Measurements from ENCODE around the gene UQCRHL.
A peak's percentile ranks its signal among the peaks of the same experiment; 100 is the strongest.
"Not testable (repeated sequence)": the region's sequence is repeated elsewhere in the genome, so short reads cannot be mapped to it uniquely, and the experiment has no call there.

The UQCRHL gene

GRCh38 chr1:15835205-15835740, 27.8 kb upstream of the UQCRHL start:
- DNase-seq: peak in 3 of 4 experiments; percentile 45 to 61 (median 60)

GRCh38 chr1:15834406-15835204, 27.2 kb upstream of the UQCRHL start:
- peak; percentile 65 to 83 (median 74) for DNase-seq

GRCh38 chr1:15833842-15834405, 26.5 kb upstream of the UQCRHL start:
- DNase-seq: no peak

DNA sequence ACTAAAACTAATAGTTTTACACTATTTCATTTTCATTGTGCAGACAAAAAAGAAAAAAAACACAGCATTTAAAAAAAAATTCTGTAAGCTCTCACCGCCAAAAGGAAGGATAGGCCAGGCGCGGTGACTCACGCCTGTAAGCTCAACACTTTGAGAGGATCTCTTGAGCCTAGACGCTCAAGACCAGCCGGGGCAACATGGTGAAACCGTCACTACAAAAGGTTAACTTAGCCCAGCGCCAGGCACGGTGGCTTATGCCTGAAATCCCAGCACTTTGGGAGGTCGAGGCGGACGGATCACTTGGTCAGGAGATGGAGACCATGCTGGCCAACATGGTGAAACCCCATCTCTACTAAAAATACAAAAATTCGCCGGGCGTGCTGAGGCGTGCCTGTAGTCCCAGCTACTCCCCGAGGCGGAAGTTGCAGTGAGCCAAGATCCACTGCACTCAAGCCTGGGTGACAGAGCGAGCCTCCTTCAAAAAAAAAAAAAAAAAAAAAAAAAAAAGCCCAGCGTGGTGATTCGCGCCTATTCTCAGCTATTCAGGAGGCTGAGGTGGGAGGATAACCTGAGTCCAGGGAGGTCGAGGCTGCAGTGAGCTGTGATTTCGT, 25.7 kb upstream of the UQCRHL start:
- DNase-seq: peak in 1 of 4 experiments; percentile 32

DNA sequence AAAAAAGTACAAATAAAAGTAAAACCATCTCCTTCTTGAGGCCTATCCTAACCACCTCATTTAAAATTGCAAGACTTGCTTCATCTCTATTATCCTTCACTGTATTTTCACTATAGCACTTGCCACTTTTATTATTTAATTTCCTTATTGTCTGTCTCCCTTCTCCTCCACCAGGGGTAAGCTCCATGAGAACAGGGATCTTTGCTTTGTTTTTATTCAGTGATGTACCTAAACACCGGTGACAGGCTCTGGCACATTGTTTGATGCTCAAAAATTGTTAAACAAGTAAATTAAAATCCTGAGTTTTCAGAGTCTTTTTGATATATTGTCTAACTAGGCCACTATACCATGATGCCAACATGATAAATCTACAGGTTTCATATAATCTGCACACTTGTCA, 22.8 kb upstream of the UQCRHL start:
- no peak for DNase-seq

DNA sequence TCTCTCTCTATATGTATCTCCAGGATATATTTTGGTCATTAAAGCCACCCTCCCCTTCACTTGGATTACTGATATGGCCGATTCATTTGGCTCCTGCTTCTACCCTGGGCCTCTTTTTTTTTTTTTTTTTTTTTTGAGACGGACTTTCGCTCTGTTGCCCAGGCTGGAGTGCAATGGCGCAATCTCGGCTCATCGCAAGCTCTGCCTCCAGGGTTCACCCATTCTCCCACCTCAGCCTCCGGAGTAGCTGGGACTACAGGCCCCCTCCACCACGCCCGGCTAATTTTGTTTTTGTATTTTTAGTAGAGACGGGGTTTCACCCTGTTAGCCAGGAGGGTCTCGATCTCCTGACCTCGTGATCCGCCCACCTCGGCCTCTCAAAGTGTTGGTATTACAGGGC, 21.5 kb upstream of the UQCRHL start:
- not testable (repeated sequence) for DNase-seq

DNA sequence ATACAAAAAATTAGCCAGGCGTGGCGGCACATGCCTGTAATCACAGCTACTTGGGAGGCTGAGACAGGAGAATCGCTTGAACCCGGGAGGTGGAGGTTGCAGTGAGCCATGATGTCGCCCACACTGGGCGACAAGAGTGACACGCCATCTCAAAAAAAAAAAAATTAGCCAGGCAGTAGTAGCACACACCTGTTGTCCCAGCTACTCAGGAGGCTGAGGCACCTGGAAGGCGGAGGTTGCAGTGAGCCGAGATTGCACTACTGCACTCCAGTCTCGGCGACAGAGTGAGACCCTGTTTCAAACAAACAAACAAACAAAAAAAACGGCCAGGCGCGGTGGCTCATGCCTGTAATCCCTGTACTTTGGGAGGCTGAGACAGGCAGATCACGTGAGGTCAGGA, 20.1 kb upstream of the UQCRHL start:
- not testable (repeated sequence) for DNase-seq

GRCh38 chr1:15826810-15827507, 19.5 kb upstream of the UQCRHL start:
- DNase-seq: no peak

DNA sequence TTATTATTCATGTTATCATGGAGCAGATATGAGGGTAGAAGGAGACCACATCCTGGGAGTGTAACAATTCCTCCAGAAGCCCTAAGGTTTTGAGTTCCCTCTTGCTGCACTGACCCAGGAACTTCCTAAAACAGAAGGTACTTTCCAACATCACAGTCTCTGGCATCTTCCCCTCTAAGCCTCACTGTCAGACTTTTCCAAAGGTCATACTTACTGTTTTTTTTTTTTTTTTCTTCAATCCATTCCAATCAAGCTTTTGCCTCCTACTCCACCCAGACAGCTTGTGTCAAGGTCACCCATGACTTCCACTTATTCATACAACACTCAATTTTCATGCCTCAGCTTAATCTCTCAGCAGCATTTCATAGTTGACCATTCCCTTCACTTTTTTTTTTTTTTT, 18.4 kb upstream of the UQCRHL start:
- DNase-seq: no peak

DNA sequence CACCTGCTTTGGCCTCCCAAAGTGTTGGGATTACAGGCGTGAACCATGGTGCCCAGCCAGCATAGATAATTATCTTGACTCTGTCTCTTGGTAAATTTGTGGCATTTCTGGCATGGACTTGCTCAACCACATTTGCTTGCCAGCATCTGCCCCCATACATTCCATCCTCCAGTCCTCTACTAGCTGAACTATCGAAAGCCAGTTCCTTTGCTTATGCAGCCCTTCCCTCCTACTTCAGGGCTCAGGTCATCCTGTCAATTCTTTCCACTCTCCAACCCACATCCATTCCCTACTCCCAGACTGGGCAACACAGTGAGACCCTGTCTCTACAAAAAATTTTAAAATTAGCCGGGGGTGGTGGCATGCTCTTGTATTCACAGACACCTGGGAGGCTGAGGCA, 13.0 kb upstream of the UQCRHL start:
- no peak for DNase-seq

GRCh38 chr1:15816674-15817073, 9.2 kb upstream of the UQCRHL start:
- DNase-seq: no peak

DNA sequence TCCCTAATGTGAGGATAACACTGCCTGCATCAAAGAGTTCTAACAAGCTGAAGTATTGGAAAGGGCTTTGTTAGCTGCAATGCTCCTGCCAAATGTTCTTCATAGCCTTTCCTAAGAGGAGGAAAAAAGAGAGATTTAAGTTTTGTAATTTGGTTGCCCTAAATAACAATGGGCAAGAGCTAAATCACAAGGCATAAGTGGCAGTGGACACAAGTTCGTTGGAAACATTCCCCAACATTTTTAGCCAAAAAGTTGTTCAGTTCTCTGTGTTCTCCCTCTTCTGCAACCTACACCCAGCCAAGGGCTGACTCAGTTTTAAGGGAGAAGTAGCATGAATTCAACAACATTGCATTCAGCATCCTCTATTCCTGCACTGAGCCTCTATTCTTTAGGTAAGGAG, 2.6 kb upstream of the UQCRHL start:
- DNase-seq: no peak

GRCh38 chr1:15808955-15809354, 1.5 kb upstream of the UQCRHL start:
- no peak for DNase-seq

DNA sequence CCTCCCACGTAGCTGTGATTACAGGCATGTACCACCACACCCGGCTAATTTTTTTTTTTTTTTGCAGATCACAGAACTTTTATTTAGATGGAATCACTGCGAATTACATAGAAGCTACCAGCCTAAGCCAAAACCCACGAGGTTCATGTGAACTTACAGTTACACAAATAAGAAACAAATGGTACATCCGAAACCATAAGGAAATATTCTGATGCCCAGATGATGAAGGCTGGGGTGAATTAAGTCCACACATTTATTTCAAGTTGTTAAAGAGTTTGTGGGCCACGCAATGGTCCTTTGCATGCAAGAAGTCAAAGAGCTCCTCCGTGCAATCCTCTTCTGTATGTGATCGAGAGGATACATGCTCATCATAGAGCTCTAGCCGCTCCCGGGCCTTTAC, 328 bp downstream of the UQCRHL start:
- no peak for DNase-seq

DNA sequence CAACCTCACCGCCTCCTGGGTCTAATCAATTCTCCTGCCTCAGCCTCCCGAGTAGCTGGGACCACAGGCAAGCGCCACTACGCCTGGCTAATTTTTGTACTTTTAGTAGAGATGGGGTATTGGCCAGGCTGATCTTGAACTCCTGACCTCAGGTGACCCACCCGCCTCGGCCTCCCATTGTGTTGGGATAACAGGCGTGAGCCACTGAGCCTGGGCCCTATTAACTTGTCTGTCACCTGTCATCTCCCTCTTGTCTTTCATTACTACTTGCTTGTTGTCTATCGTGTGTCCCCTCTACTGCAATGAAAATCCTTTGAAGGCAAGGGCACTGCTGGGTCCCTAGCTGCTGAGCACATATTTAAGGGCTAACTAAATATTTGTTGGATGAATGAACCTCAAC, 3.4 kb downstream of the UQCRHL start:
- DNase-seq: no peak

- DNase-seq: no peak
These were observed 4.1 kb downstream of the UQCRHL start for GRCh38 chr1:15803380-15803779.

- no peak for DNase-seq
These were observed 5.0 kb downstream of the UQCRHL start for GRCh38 chr1:15802234-15802965.

DNA sequence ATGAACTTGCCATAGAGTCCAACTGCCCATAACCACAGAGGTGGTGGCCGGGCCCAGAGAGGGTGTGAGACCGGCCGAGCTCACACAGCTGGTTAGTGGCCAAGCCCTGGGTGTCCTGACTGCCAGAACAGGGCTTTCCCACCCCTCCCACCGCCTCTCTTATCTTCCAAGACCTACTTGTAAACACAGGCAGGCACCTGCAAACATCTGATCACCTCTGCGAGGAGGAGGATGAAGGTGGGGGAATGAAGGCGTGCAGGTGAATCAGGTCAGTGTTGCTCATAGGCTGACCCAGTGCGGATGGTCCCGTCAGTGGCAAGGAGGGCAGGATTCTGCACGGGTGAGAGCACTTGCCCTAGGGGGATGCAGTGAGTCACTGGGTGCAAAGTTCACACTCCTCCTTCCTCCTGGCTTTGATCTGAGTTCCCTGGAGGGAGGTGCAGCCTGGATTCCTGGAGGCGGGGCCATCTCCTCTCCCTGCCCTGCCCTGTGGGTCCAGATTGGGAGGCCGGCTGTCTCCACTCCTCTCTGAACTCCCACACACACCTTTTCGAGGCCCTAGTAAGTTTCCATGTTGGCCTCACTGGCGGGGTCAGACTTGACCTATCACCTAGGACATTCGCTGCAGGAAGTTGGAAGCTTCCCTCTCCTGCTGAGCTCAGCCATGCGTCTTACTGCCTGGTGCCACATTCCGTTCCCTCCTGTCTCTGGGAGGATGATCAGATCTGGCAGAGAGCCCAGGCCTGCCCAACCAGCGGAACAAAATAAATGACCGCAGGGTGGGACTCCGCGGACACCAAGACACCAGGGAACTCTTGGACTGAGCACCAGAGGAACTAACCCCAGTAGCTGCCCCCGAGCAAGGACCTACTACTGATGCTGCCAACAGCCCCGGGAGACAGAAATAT, 7.3 kb downstream of the UQCRHL start:
- no peak for DNase-seq

- no peak for DNase-seq
These were observed 8.2 kb downstream of the UQCRHL start for GRCh38 chr1:15799004-15799867.

GRCh38 chr1:15797614-15798390, 9.6 kb downstream of the UQCRHL start:
- DNase-seq: no peak
